Forelimb muscle (tissue), 1 donor: ENCODE results near the gene MYH6. TPM values are rescaled to one million over a fixed set of nuclear protein-coding genes. Genes with fewer than 3 reads are reported as not detected.
A peak's percentile ranks its signal among the peaks of the same experiment; 100 is the strongest.

Experiments
- DNase-seq: peaks from one replicate; pipeline ENCODE4 v3.0.0-alpha.2; 2013; ENCODE audit warnings: low read depth
- polyA plus RNA-seq: library from polyadenylated mRNA; unstranded; fragments of 120-200 nt; gene quantifications from one replicate; pipeline ENCODE4 v1.2.1, GENCODE V29; 2013; ENCODE audit not compliant: insufficient read length

Gene MYH6
- polyA plus RNA-seq, 1 donor = 7.0 TPM

GRCh38 chr14:23358553-23359166 lies 49.4 kb downstream of the MYH6 start:
- DNase-seq = no peak

GRCh38 chr14:23358042-23358441 lies 50.0 kb downstream of the MYH6 start:
- DNase-seq = no peak

- no peak for DNase-seq
Measured at GRCh38 chr14:23357261-23357660, 50.8 kb downstream of the MYH6 start.

- no peak for DNase-seq
Measured at GRCh38 chr14:23356662-23357061, 51.4 kb downstream of the MYH6 start.

GRCh38 chr14:23355871-23356435 lies 52.1 kb downstream of the MYH6 start:
- DNase-seq = no peak

GRCh38 chr14:23354990-23355389 lies 53.1 kb downstream of the MYH6 start:
- DNase-seq = no peak

- no peak for DNase-seq
Measured at GRCh38 chr14:23353433-23353780, 54.7 kb downstream of the MYH6 start.

GRCh38 chr14:23352506-23353432 lies 55.3 kb downstream of the MYH6 start, which contains the start of gene SLC22A17:
SLC22A17 (minus strand) TSS chr14:23352887.
- DNase-seq = peak; percentile 73

GRCh38 chr14:23351681-23352505 lies 56.2 kb downstream of the MYH6 start:
- no peak for DNase-seq

- no peak for DNase-seq
Measured at GRCh38 chr14:23349156-23349845, 58.8 kb downstream of the MYH6 start.

GRCh38 chr14:23348297-23348655 lies 59.8 kb downstream of the MYH6 start:
- no peak for DNase-seq

- DNase-seq = no peak
Measured at GRCh38 chr14:23347406-23348296, 60.4 kb downstream of the MYH6 start.

GRCh38 chr14:23346693-23347405 lies 61.2 kb downstream of the MYH6 start:
- no peak for DNase-seq

GRCh38 chr14:23345987-23346692 lies 61.9 kb downstream of the MYH6 start:
- DNase-seq = no peak

GRCh38 chr14:23344481-23344880 lies 63.6 kb downstream of the MYH6 start:
- DNase-seq = no peak

GRCh38 chr14:23339506-23340268 lies 68.4 kb downstream of the MYH6 start:
- DNase-seq = no peak

GRCh38 chr14:23335623-23336022 lies 72.5 kb downstream of the MYH6 start:
- no peak for DNase-seq
